GM19035 (cell line): ENCODE measurements around the gene SNTA1.
A peak's percentile ranks its signal among the peaks of the same experiment; 100 is the strongest.
"Not testable (repeated sequence)": the region's sequence is repeated elsewhere in the genome, so short reads cannot be mapped to it uniquely, and the experiment has no call there.

Source experiments
- ATAC-seq: cut with Tn5 transposase; IDR thresholded peaks from one replicate; pipeline ENCODE4 v1.9.1; 2021; ENCODE audit not compliant: unreplicated experiment

Gene SNTA1

DNA sequence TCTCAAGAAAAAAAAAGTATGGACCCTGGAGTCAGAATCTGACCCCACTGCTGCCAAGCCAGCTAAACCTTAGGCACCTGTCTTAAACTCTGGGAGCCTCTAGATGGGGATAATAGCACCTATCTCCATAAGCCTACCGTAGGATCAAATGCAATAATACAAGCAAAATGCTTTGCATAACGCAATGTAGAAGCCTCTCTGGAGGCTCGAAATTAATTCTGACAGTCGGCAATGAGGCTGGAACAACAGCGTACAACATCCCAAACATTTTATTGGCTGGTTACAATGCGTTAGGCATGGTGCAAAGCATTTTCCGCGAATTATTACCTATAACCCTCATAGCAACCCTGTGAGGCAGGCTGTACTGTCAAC, 42.8 kb downstream of the SNTA1 start:
- peak; percentile 13 for ATAC-seq

DNA sequence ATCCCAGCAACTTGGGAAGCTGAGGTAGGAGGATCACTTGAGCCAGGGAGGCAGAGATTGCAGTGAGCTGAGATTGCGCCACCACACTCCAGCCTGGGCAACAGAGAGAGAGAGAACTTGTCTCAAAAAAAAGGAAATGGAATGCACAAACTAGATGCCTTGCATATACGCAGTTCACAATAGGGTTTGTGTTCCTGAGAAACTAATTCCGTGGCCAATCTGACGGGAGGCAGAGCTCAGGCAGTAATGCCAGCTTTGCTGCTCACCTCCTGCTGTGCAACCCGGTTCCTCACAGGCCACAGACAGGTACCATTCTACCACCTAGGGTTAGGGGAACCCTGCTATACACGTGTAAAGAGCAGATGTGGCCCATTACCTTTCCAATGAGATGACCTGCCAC, 43.6 kb downstream of the SNTA1 start:
- ATAC-seq = no peak

- ATAC-seq = no peak
These were observed 48.8 kb downstream of the SNTA1 start for GRCh38 chr20:33394718-33395117.

DNA sequence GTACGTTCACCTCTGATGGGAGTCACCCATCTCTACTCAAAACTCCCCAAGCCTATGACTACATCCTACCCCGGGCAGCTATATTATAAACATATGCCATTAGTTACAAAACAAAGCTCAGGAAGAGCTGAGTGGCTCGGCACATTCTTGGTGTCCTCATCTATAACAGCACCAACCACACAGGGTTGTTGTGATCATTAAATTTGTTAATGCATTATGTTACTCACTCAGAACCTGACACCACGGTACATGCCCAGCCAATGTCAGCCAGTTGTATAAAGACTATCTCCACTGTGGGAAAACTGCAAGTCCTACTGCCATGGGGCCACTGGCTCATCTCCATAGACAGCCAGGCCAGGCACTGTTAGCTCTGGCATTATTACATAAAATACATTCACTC, 50.0 kb downstream of the SNTA1 start:
- no peak for ATAC-seq

GRCh38 chr20:33391722-33392415, 51.7 kb downstream of the SNTA1 start:
- ATAC-seq = no peak

DNA sequence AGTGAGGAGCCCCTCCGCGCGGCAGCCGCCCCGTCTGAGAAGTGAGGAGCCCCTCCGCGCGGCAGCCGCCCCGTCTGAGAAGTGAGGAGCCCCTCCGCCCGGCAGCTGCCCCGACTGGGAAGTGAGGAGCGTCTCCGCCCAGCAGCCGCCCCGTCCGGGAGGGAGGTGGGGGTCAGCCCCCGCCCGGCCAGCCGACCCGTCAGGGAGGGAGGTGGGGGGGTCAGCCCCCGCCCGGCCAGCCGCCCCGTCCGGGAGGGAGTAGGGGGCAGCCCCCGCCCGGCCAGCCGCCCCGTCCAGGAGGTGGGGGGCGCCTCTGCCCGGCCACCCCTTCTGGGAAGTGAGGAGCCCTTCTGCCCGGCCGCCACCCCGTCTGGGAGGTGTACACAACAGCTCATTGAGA, 54.2 kb downstream of the SNTA1 start:
- not testable (repeated sequence) for ATAC-seq

GRCh38 chr20:33388268-33388667, 55.3 kb downstream of the SNTA1 start:
- no peak for ATAC-seq

DNA sequence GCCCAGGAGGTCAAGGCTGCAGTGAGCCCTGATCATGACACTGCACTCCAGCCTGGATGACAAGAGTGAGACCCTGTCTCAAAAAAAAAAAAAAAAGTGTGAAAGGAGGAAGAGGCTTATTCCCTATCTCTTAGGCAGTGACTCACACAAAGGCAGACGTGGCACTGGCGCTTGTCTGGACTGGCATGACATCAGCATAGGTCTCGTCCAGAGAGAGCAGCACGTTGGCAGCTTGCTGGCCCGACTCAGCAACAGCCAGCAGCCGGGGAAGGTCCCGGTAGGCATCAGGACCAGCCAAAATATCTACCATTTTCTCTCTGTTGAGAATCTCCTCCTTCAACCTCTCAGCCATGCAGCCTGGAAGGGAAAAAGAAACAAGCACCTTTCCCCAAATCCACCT, 56.4 kb downstream of the SNTA1 start:
- no peak for ATAC-seq

DNA sequence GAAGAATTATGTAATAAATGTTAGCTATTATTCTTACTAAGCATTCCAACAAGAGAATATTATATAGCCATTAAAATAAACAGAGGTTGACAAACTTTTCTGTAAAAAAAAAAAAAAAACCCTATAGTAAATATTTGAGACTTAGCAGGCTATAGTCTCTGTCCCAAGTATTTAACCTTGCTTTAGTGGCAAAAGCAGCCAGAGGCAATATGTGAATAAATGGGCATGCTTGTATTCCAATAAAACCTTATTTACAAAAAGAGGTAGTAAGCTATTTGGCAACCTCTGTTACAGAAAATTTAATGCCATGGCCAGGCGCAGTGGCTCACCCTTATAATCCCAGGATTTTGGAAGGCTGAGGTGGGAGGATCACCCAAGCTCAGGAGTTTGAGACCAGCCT, 56.9 kb downstream of the SNTA1 start:
- no peak for ATAC-seq

DNA sequence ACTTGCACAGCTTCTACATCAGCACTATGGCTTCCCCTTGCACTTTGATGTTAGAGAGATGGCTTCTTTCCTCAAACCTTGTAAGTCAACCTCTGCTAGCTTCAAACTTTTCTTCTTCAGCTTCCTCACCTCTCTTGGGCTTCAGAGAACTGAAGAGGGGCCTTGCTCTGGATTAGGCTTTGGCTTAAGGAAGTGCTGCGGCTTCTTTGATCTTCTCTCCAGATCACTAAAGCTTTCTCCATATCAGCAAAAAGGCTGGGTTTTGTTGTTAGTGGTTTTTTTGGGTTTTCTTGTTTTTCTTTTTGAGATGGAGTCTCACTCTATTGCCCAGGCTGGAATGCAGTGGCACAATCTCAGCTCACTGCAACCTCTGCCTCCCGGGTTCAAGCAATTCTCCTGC, 66.2 kb downstream of the SNTA1 start:
- ATAC-seq = no peak

DNA sequence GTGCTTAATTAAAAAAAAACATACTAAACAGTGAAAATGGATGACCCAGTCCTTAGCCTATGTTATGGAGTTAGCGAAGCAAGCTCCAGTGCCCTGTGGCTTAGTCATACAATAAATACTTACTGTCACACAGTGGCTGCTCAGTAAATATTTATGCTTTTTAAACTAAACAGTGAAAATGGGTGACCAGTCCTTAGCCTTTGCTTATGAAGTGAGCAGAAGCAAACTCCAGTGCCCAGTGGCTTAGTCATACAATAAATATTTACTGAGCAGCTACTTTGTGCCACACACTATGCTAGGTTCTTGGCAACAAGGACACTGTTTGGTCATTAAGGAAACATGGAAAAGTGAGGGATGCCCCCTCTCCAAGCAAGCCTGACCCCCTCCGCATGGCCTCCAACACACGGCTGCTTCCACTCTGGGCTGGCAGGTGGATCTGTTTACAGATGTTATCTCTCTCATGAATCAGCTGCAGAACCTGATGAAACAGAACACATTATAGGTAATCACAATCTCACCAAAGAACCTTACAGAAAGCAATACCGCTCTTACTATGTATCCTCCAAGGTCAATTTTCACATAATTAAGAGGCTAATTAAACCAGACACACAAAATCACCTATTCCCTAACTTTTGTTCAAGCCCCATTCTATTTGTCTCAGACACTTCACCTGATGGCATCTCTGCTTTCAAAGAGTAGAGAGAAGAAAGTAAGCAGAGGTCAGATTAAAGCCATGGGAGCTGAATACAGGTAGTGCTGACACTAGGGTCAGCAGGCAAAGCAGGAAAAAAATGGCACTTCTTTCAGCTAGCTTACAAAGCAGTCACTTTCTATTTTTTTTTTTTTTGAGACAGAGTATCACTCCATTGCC, 69.6 kb downstream of the SNTA1 start:
- ATAC-seq = no peak

GRCh38 chr20:33372993-33373441, 70.5 kb downstream of the SNTA1 start:
- no peak for ATAC-seq

- ATAC-seq = no peak
These were observed 73.3 kb downstream of the SNTA1 start for GRCh38 chr20:33370291-33370690.

DNA sequence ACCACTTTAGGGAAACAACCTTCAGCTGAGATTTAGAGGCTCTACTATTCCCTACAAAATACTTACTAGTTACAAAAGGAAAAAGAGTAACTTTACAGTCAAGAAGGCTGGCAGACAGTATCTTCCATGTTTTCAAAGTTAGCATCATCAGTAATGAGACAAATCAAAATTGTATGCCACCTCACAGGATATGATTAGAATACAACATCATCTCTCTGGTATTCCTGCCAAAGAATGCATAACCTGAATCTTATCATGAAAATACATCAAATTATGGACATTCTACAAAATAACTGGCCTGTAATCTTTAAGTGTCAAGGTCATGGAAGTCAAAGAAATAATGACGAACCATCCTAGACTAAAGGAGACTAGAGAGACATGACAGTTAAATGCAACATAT, 80.7 kb downstream of the SNTA1 start:
- no peak for ATAC-seq

- no peak for ATAC-seq
These were observed 83.9 kb downstream of the SNTA1 start for GRCh38 chr20:33359399-33360261.
